ENCODE measurements around the gene CCDC177. TPM values are rescaled to one million over a fixed set of nuclear protein-coding genes. Genes with fewer than 3 reads are reported as not detected.

The CCDC177 gene
- polyA plus RNA-seq, 1 donor (not counting 4 experiments of a cell fraction or from before 2014, with no cell fraction given): not detected

GRCh38 chr14:69528143-69528542, 46.5 kb downstream of the CCDC177 start:
- no peak for FAIRE-seq

GRCh38 chr14:69527635-69528034, 47.0 kb downstream of the CCDC177 start:
- H3K27me3 ChIP-seq (ENCODE audit: control insufficient read depth, extremely low read depth, insufficient read depth, low read length): peaks cover 11% of the 10 kb centered on the region
- H3K4me3 ChIP-seq (ENCODE audit: control insufficient read depth in 2 of 3, extremely low read depth in 1 of 3, insufficient read depth in 2 of 3, low read depth in 1 of 3, low read length in 3 of 3): no peak overlapping the region
- H4K20me1 ChIP-seq (ENCODE audit: control insufficient read depth, extremely low read depth, insufficient read depth, low read length): no peaks in the 10 kb centered on the region
- no peaks in the 10 kb centered on the region for H3K9me1 ChIP-seq (ENCODE audit: control insufficient read depth, extremely low read depth, insufficient read depth, low read length)
- FAIRE-seq (no peak), DNase-seq (ENCODE audit: low read depth, low spot score) (no peak)
- dilution Hi-C loops (cut with MboI; ENCODE audit: extremely low pct_ligation_motif_present, low sequenced_read_pairs): no loop called here
- no peaks in the 10 kb centered on the region for H3K79me2 ChIP-seq (ENCODE audit: control insufficient read depth, insufficient read depth, low read length)
- TF ChIP-seq EZH2 (IDR thresholded peaks at IDR 0.05; ENCODE audit: low read length) (no peak), CTCF (optimal IDR thresholded peaks at IDR 0.05 in 1 of 3, IDR thresholded peaks at IDR 0.05 in 1 of 3, conservative IDR thresholded peaks at IDR 0.05 in 1 of 3; ENCODE audit: extremely low read depth in 1 of 3, insufficient read depth in 2 of 3, low read length in 3 of 3) (no peak)
- peaks cover 2% of the 10 kb centered on the region for H3K4me1 ChIP-seq (ENCODE audit: control insufficient read depth, extremely low read depth, insufficient read depth, low read length)
- H2AFZ ChIP-seq (ENCODE audit: control insufficient read depth, low read length): no peak overlapping the region
- H3K9ac ChIP-seq (ENCODE audit: control insufficient read depth, extremely low read depth, insufficient read depth, low read length): no peak overlapping the region
- no peak overlapping the region for H3K4me2 ChIP-seq (ENCODE audit: control insufficient read depth, extremely low read depth, insufficient read depth, low read depth, low read length)
- H3K9me3 ChIP-seq (ENCODE audit: control insufficient read depth, low read depth, low read length): no peaks in the 10 kb centered on the region
- no peak overlapping the region for H3K27ac ChIP-seq (ENCODE audit: control insufficient read depth, insufficient read depth, low read length)
- H3K36me3 ChIP-seq (ENCODE audit: control insufficient read depth in 2 of 2, extremely low read depth in 1 of 2, insufficient read depth in 2 of 2, low read length in 2 of 2): no peaks in the 10 kb centered on the region

More at GRCh38 chr14:69528143-69528542, 46.5 kb downstream of the CCDC177 start:
- no peaks in the 10 kb centered on the region for H3K9me3 ChIP-seq (ENCODE audit: control insufficient read depth, low read depth, low read length)
- no peak overlapping the region for H3K4me2 ChIP-seq (ENCODE audit: control insufficient read depth, extremely low read depth, insufficient read depth, low read depth, low read length)
- H3K9ac ChIP-seq (ENCODE audit: control insufficient read depth, extremely low read depth, insufficient read depth, low read length): no peak overlapping the region
- no peaks in the 10 kb centered on the region for H3K79me2 ChIP-seq (ENCODE audit: control insufficient read depth, insufficient read depth, low read length)
- dilution Hi-C loops (cut with MboI; ENCODE audit: extremely low pct_ligation_motif_present, low sequenced_read_pairs): no loop called here
- H3K36me3 ChIP-seq (ENCODE audit: control insufficient read depth in 2 of 2, extremely low read depth in 1 of 2, insufficient read depth in 2 of 2, low read length in 2 of 2): no peaks in the 10 kb centered on the region
- peaks cover 7% of the 10 kb centered on the region for H3K4me1 ChIP-seq (ENCODE audit: control insufficient read depth, extremely low read depth, insufficient read depth, low read length)
- H3K9me1 ChIP-seq (ENCODE audit: control insufficient read depth, extremely low read depth, insufficient read depth, low read length): no peaks in the 10 kb centered on the region
- no peak overlapping the region for H2AFZ ChIP-seq (ENCODE audit: control insufficient read depth, low read length)
- H3K27me3 ChIP-seq (ENCODE audit: control insufficient read depth, extremely low read depth, insufficient read depth, low read length): peaks cover 11% of the 10 kb centered on the region
- no peaks in the 10 kb centered on the region for H4K20me1 ChIP-seq (ENCODE audit: control insufficient read depth, extremely low read depth, insufficient read depth, low read length)
- no peak overlapping the region for H3K27ac ChIP-seq (ENCODE audit: control insufficient read depth, insufficient read depth, low read length)
- DNase-seq (ENCODE audit: low read depth, low spot score): no peak
- TF ChIP-seq CTCF (optimal IDR thresholded peaks at IDR 0.05 in 1 of 3, IDR thresholded peaks at IDR 0.05 in 1 of 3, conservative IDR thresholded peaks at IDR 0.05 in 1 of 3; ENCODE audit: extremely low read depth in 1 of 3, insufficient read depth in 2 of 3, low read length in 3 of 3) (no peak), EZH2 (IDR thresholded peaks at IDR 0.05; ENCODE audit: low read length) (no peak)
- H3K4me3 ChIP-seq (ENCODE audit: control insufficient read depth in 2 of 3, extremely low read depth in 1 of 3, insufficient read depth in 2 of 3, low read depth in 1 of 3, low read length in 3 of 3): no peak overlapping the region

Data from keratinocyte (primary cell).